Natural killer cell (primary cell): ENCODE data around the gene LRRK2. TPM values are rescaled to one million over a fixed set of nuclear protein-coding genes. Genes with fewer than 3 reads are reported as not detected.

Experiments
- ATAC-seq, 3 donors: fragments of 150-1000 bp in 2 of 3; fragments of 200-7000 bp in 1 of 3; cut with Tn5 transposase; 1 replicate in 1 of 3; 2 replicates in 2 of 3; pipeline ENCODE4 v1.10.0; 2021; ENCODE audit warnings: mild to moderate bottlenecking in 2 of 3, moderate library complexity in 2 of 3
- DNase-seq, 2 donors: peaks; one replicate each; pipeline versions ENCODE4 v3.0.0 to v3.0.0-alpha.2; 2013 to 2021; ENCODE audit warnings: mixed read lengths in 1 of 2
- H3K27ac ChIP-seq: one replicate; pipeline ENCODE4 v1.5.1; 2013; ENCODE audit warnings: mild to moderate bottlenecking, low read length
- H3K27me3 ChIP-seq: one replicate; pipeline ENCODE4 v1.6.1; 2013; ENCODE audit warnings: low read length; ENCODE audit not compliant: control insufficient read depth, insufficient read depth
- H3K36me3 ChIP-seq: one replicate; pipeline ENCODE4 v1.6.1; 2013; ENCODE audit warnings: low read length; ENCODE audit not compliant: control insufficient read depth, insufficient read depth
- H3K4me1 ChIP-seq: one replicate; pipeline ENCODE4 v1.6.1; 2013; ENCODE audit warnings: low read length; ENCODE audit not compliant: control insufficient read depth, insufficient read depth
- H3K4me3 ChIP-seq: one replicate; pipeline ENCODE4 v1.5.1; 2013; ENCODE audit warnings: low read length
- H3K9me3 ChIP-seq: one replicate; pipeline ENCODE4 v1.6.1; 2013; ENCODE audit warnings: low read length; ENCODE audit not compliant: control insufficient read depth, insufficient read depth
- H3K27ac Mint-ChIP-seq, 2 donors: one replicate each; pipeline ENCODE4 v1.8.0; 2022; ENCODE audit warnings: mild to moderate bottlenecking in 2 of 2, mixed read lengths in 2 of 2, moderate library complexity in 1 of 2
- H3K27me3 Mint-ChIP-seq, 2 donors: one replicate each; pipeline ENCODE4 v1.8.0; 2022; ENCODE audit warnings: low read depth in 2 of 2, mixed read lengths in 2 of 2
- H3K36me3 Mint-ChIP-seq: one replicate; pipeline ENCODE4 v1.8.0; 2022; ENCODE audit warnings: mixed read lengths
- H3K4me1 Mint-ChIP-seq, 2 donors: one replicate each; pipeline ENCODE4 v1.8.0; 2022; ENCODE audit warnings: mixed read lengths in 2 of 2
- H3K4me3 Mint-ChIP-seq: one replicate; pipeline ENCODE4 v1.8.0; 2022; ENCODE audit warnings: mild to moderate bottlenecking, moderate library complexity, mixed read lengths
- H3K9me3 Mint-ChIP-seq, 2 donors: one replicate each; pipeline ENCODE4 v1.8.0; 2022; ENCODE audit warnings: mixed read lengths in 2 of 2
- CTCF ChIP-seq: fragments of 200-600 bp; IDR thresholded peaks from one replicate; pipeline ENCODE4 v1.8.0; 2022; ENCODE audit warnings: antibody characterized with exemption
- WGBS: methylation state at CpG from one replicate; pipeline ENCODE4 v1.1.7; 2013; ENCODE audit warnings: missing lambda C conversion rate; ENCODE audit not compliant: insufficient coverage; 5-methylcytosine and 5-hydroxymethylcytosine counted together
- intact Hi-C: fragments of 100-400 bp; cut with micrococcal nuclease; formaldehyde crosslinking; loops from one replicate; pipeline ENCODE4 v1.14.2; 2022
- total RNA-seq, 4 donors: library from RNA; stranded (reverse); fragments of 120-200 nt in 1 of 4; gene quantifications; one replicate each; pipeline versions ENCODE4 v1.2.3 to v1.2.4, GENCODE V29; 2013 to 2022

LRRK2 gene
- total RNA-seq, 3 donors from 2014 or later (not counting 1 experiment from before 2014, with no cell fraction given), result 1.6 to 6.1 (median 3.3) TPM

GRCh38 chr12:40222247-40222646 lies 2.5 kb upstream of the LRRK2 start:
- Mint-ChIP-seq H3K4me1 (peaks cover 16 to 17% of the 10 kb centered on the region in 2 donors), H3K27me3 (peaks cover 11 to 25% of the 10 kb centered on the region in 2 donors), H3K27ac (no peak overlapping the region), H3K4me3 (no peak overlapping the region), H3K36me3 (no peaks in the 10 kb centered on the region), H3K9me3 (no peaks in the 10 kb centered on the region)
- Histone ChIP-seq H3K4me3 (no peak overlapping the region), H3K27ac (no peak overlapping the region), H3K4me1 (peaks cover 4% of the 10 kb centered on the region), H3K27me3 (peaks cover 3% of the 10 kb centered on the region), H3K36me3 (no peaks in the 10 kb centered on the region), H3K9me3 (no peaks in the 10 kb centered on the region)
- WGBS, result no CpG with 5 or more reads among the region's 2 CpGs
- no peak for TF ChIP-seq CTCF
- intact Hi-C loops, result no loop called here
- ATAC-seq (no peak), DNase-seq (no peak)

- peaks cover 3% of the 10 kb centered on the region for H3K27me3 ChIP-seq
- Mint-ChIP-seq H3K36me3 (no peaks in the 10 kb centered on the region), H3K27me3 (peaks cover 13 to 25% of the 10 kb centered on the region in 2 donors), H3K4me3 (peak overlapping the region; percentile 79), H3K4me1 (peaks cover 16 to 17% of the 10 kb centered on the region in 2 donors), H3K27ac (no peak overlapping the region), H3K9me3 (no peaks in the 10 kb centered on the region)
- ATAC-seq (no peak), DNase-seq (no peak)
- H3K4me1 ChIP-seq, result peaks cover 4% of the 10 kb centered on the region
- H3K27ac ChIP-seq, result peak overlapping the region; percentile 80
- no peaks in the 10 kb centered on the region for H3K36me3 ChIP-seq
- intact Hi-C loops, result no loop called here
- no peaks in the 10 kb centered on the region for H3K9me3 ChIP-seq
- H3K4me3 ChIP-seq, result peak overlapping the region; percentile 58
- TF ChIP-seq CTCF, result no peak
Observed at GRCh38 chr12:40223646-40224045, 1.2 kb upstream of the LRRK2 start.

- Histone ChIP-seq H3K4me1 (peaks cover 4% of the 10 kb centered on the region), H3K27ac (peak overlapping the region; percentile 72), H3K36me3 (no peaks in the 10 kb centered on the region), H3K4me3 (peak overlapping the region; percentile 58), H3K27me3 (peaks cover 3% of the 10 kb centered on the region), H3K9me3 (no peaks in the 10 kb centered on the region)
- intact Hi-C loops, result no loop called here
- peaks cover 16 to 17% of the 10 kb centered on the region in 2 donors for H3K4me1 Mint-ChIP-seq
- peaks cover 13 to 29% of the 10 kb centered on the region in 2 donors for H3K27me3 Mint-ChIP-seq
- ATAC-seq (no peak), DNase-seq (no peak)
- 63% methylated on average over 10 of the region's 12 CpGs for WGBS
- H3K4me3 Mint-ChIP-seq, result peak overlapping the region; percentile 80
- no peaks in the 10 kb centered on the region for H3K36me3 Mint-ChIP-seq
- no peaks in the 10 kb centered on the region for H3K9me3 Mint-ChIP-seq
- no peak for TF ChIP-seq CTCF
- no peak overlapping the region for H3K27ac Mint-ChIP-seq
Observed at GRCh38 chr12:40225337-40225983, 663 bp downstream of the LRRK2 start.
